ENCODE measurements around the gene PKLR. TPM values are rescaled to one million over a fixed set of nuclear protein-coding genes. Genes with fewer than 3 reads are reported as not detected.
A peak's percentile ranks its signal among the peaks of the same experiment; 100 is the strongest.

The PKLR gene
- total and polyA plus RNA-seq, 2 of the 8 experiments (the other 6 are each of a cell fraction or from before 2014, with no cell fraction given), result 2.3 to 7.5 TPM

GRCh38 chr1:155294520-155295182 lies 6.6 kb downstream of the PKLR start:
- no peaks in the 10 kb centered on the region for H4K20me1 ChIP-seq (replicated peaks in 1 of 2; ENCODE audit: control insufficient read depth in 1 of 2, insufficient read depth in 2 of 2, low read length in 2 of 2)
- H3K4me1 ChIP-seq (replicated peaks in 1 of 4; ENCODE audit: control insufficient read depth in 3 of 4, insufficient read depth in 4 of 4, low read length in 3 of 4), result peaks cover 3 to 23% (median 10%) of the 10 kb centered on the region in 4 experiments; a peak in 6 of 7 replicates
- 0 out of 2 replicates have a peak overlapping the region, but pooled peaks have one; percentile 32 for H2BK20ac ChIP-seq (ENCODE audit: low read length)
- no peak overlapping the region for H3K14ac ChIP-seq (ENCODE audit: insufficient read length)
- peak overlapping the region; percentile 28; the same call in 1 of the 2 replicates for H2AK5ac ChIP-seq (ENCODE audit: low read depth, low read length)
- no peaks in the 10 kb centered on the region for H3K36me3 ChIP-seq (ENCODE audit: control insufficient read depth in 2 of 4, insufficient read depth in 4 of 4, low read length in 3 of 4)
- H3K4ac ChIP-seq (replicated peaks; ENCODE audit: insufficient read length, low read depth, low read length), result no peak overlapping the region
- peak overlapping the region; percentile 89 for H4K8ac ChIP-seq (ENCODE audit: extremely low read depth, insufficient read depth, low read length)
- H3K9me3 ChIP-seq (ENCODE audit: insufficient read depth in 2 of 2, low read depth in 1 of 2, low read length in 1 of 2), result no peaks in the 10 kb centered on the region
- peak overlapping the region; percentile 52 to 89 (median 84) for H3K4me3 ChIP-seq (ENCODE audit: extremely low read depth in 1 of 4, insufficient read depth in 2 of 4, low read depth in 3 of 4, low read length in 4 of 4)
- H3K4me2 ChIP-seq (ENCODE audit: insufficient read depth in 1 of 2, low read depth in 2 of 2, low read length in 2 of 2), result peak overlapping the region; percentile 88 to 95
- H2BK12ac ChIP-seq (ENCODE audit: low read depth, low read length), result peak overlapping the region; percentile 93; the same call in 1 of the 2 replicates
- H3K18ac ChIP-seq (ENCODE audit: extremely low read depth, low read length), result peak overlapping the region; percentile 71
- peak overlapping the region; percentile 52; the same call in 1 of the 2 replicates for H2BK5ac ChIP-seq (ENCODE audit: low read depth, low read length)
- peak overlapping the region; percentile 88; the same call in 1 of the 2 replicates for H2BK15ac ChIP-seq (ENCODE audit: low read length)
- no peak overlapping the region for H3K23ac ChIP-seq (ENCODE audit: insufficient read length)
- POLR2A ChIA-PET (ENCODE audit: partially characterized antibody), result interaction anchor here (0.7 to 1.7 kb wide), 10 partner anchors 12 to 86 kb away, joined by 3 to 7 read pairs (median 4); partner anchors contain the start of genes CLK2, ENTREP3, FDPS and MTX1
- H3K56ac ChIP-seq (replicated peaks; ENCODE audit: insufficient read length, low read depth, low read length), result no peak overlapping the region
- WGBS, 2 experiments (ENCODE audit: extremely low coverage in 1 of 2, insufficient coverage in 1 of 2, insufficient read length in 1 of 2, insufficient replicate concordance in 2 of 2, low coverage in 1 of 2, low lambda C conversion rate in 2 of 2, missing lambda C conversion rate in 1 of 2), result 40% methylated on average over 46 of the region's 46 CpGs; no CpG with 5 or more reads in 1 of the 2 experiments
- peak in 1 of 2 experiments; percentile 57 for DNase-seq (ENCODE audit: low read depth in 1 of 2, low spot score in 2 of 2)
- H3K9ac ChIP-seq (replicated peaks in 1 of 4; ENCODE audit: extremely low read depth in 1 of 4, low read depth in 3 of 4, low read length in 3 of 4), result peak overlapping the region in 3 of 4 experiments; percentile 1 to 26 (median 25); a peak in 3 of 7 replicates
- H2BK120ac ChIP-seq (replicated peaks; ENCODE audit: low read depth, low read length), result no peak overlapping the region
- no peaks in the 10 kb centered on the region for H3K79me2 ChIP-seq (ENCODE audit: control insufficient read depth in 1 of 2, insufficient read depth in 2 of 2, low read length in 2 of 2)
- FAIRE-seq, result no peak
- H2AFZ ChIP-seq (ENCODE audit: low read length), result peak overlapping the region; percentile 91
- peaks cover 0 to 23% (median 14%) of the 10 kb centered on the region in 4 experiments; a peak in 5 of 7 replicates for H3K27me3 ChIP-seq (replicated peaks in 1 of 4; ENCODE audit: control insufficient read depth in 3 of 4, extremely low read depth in 1 of 4, insufficient read depth in 3 of 4, low read length in 3 of 4)
- H4K91ac ChIP-seq (replicated peaks; ENCODE audit: insufficient read length, low read length), result peak overlapping the region; percentile 34
- no peak overlapping the region for H3K27ac ChIP-seq (ENCODE audit: low read depth, low read length)
- H3K79me1 ChIP-seq (ENCODE audit: low read depth, low read length), result no peaks in the 10 kb centered on the region
- CTCF ChIA-PET (ENCODE audit: partially characterized antibody), result interaction anchor here (0.8 to 5.3 kb wide), 6 partner anchors 9 to 43 kb away, joined by 3 to 29 read pairs (median 4); partner anchors contain the start of gene FDPS
- no peak overlapping the region for H4K5ac ChIP-seq (ENCODE audit: insufficient read length, low read depth, low read length)
- H3K23me2 ChIP-seq (ENCODE audit: low read depth, low read length), result peaks cover 5% of the 10 kb centered on the region; the same call in 1 of the 2 replicates
- TF ChIP-seq TAF1 (IDR thresholded peaks at IDR 0.05; ENCODE audit: low read depth, low read length) (no peak), KDM4A (IDR thresholded peaks at IDR 0.05; ENCODE audit: low read depth, low read length, severe bottlenecking) (no peak), SP1 (IDR thresholded peaks at IDR 0.05; ENCODE audit: low read depth, low read length) (no peak), SAP30 (IDR thresholded peaks at IDR 0.05; ENCODE audit: insufficient read depth, insufficient replicate concordance, low read length) (peak; percentile 20), RNF2 (IDR thresholded peaks at IDR 0.05; ENCODE audit: borderline replicate concordance, low read depth, low read length, missing control alignments, poor library complexity, severe bottlenecking) (peak; percentile 14), PHF8 (conservative IDR thresholded peaks at IDR 0.05; ENCODE audit: low read depth, low read length) (no peak), SUZ12 (IDR thresholded peaks at IDR 0.05; ENCODE audit: low read length) (peak; percentile 27; the same call in 1 of the 2 replicates), NANOG (IDR thresholded peaks at IDR 0.05; ENCODE audit: insufficient read depth, low read depth, low read length, poor library complexity, severe bottlenecking) (no peak)
- TF ChIP-seq, protein P1, sequence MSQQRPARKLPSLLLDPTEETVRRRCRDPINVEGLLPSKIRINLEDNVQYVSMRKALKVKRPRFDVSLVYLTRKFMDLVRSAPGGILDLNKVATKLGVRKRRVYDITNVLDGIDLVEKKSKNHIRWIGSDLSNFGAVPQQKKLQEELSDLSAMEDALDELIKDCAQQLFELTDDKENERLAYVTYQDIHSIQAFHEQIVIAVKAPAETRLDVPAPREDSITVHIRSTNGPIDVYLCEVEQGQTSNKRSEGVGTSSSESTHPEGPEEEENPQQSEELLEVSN (IDR thresholded peaks at IDR 0.05), result peak; percentile 43

Data from H1 (cell line).